HL-60 (cell line): ENCODE results near the gene TOMM70.

ENCODE experiments used
- DNase-seq, 2 experiments: peaks; one replicate each; pipeline ENCODE4 v3.0.0-alpha.2; 2010 to 2020; ENCODE audit warnings: low read depth in 1 of 2, low spot score in 1 of 2
- H3K27ac ChIP-seq: fragments of 250-450 bp; sonication (Bioruptor Pico); replicated peaks from 2 replicates; pipeline ENCODE4 v1.5.1; 2020; ENCODE audit warnings: mild to moderate bottlenecking, moderate library complexity
- H3K27me3 ChIP-seq: fragments of 250-450 bp; sonication (Bioruptor Pico); 2 replicates; pipeline ENCODE4 v1.5.1; 2021; ENCODE audit warnings: mild to moderate bottlenecking, moderate library complexity; ENCODE audit not compliant: insufficient read depth, poor library complexity, severe bottlenecking
- H3K4me3 ChIP-seq: replicated peaks from 2 replicates; pipeline ENCODE4 v1.5.1; 2011; ENCODE audit warnings: mild to moderate bottlenecking, control low read depth, low read length; ENCODE audit not compliant: insufficient read depth
- CTCF ChIP-seq: IDR thresholded peaks from one replicate; pipeline ENCODE4 v1.5.1; 2011; ENCODE audit warnings: low read length, control low read depth, inconsistent platforms; ENCODE audit not compliant: insufficient read depth
- GABPA ChIP-seq: IDR thresholded peaks from 2 replicates; pipeline ENCODE4 v1.6.1; 2012; ENCODE audit warnings: low read depth
- POLR2AphosphoS5 ChIP-seq: IDR thresholded peaks from 2 replicates; pipeline ENCODE4 v1.6.1; 2012; ENCODE audit warnings: low read depth
- SPI1 ChIP-seq: IDR thresholded peaks from 2 replicates; pipeline ENCODE4 v1.6.1; 2012; ENCODE audit warnings: low read depth, mild to moderate bottlenecking, borderline replicate concordance
- TF ChIP-seq, protein P1 (sequence below): IDR thresholded peaks from 2 replicates; pipeline ENCODE4 v1.6.1; 2012; ENCODE audit warnings: low read depth; ENCODE audit not compliant: insufficient replicate concordance

Gene TOMM70

DNA sequence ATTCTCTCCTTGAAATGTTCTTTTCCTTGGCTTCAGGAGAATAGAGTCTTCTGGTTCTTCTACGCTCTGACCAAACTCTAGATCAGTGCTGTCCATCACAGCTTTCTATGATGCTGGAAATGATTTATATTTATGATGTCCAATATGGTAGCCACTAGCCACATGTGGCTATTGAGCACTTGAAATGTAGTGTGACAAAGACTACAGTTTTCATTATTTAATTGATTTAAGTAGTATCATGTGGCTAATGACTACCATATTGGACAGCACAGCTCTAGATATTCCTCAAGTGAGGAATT lies 3.3 kb upstream of the TOMM70 start:
- DNase-seq, result no peak
- TF ChIP-seq SPI1, result no peak
- TF ChIP-seq POLR2AphosphoS5, result no peak
- no peak for TF ChIP-seq CTCF
- TF ChIP-seq, protein P1, sequence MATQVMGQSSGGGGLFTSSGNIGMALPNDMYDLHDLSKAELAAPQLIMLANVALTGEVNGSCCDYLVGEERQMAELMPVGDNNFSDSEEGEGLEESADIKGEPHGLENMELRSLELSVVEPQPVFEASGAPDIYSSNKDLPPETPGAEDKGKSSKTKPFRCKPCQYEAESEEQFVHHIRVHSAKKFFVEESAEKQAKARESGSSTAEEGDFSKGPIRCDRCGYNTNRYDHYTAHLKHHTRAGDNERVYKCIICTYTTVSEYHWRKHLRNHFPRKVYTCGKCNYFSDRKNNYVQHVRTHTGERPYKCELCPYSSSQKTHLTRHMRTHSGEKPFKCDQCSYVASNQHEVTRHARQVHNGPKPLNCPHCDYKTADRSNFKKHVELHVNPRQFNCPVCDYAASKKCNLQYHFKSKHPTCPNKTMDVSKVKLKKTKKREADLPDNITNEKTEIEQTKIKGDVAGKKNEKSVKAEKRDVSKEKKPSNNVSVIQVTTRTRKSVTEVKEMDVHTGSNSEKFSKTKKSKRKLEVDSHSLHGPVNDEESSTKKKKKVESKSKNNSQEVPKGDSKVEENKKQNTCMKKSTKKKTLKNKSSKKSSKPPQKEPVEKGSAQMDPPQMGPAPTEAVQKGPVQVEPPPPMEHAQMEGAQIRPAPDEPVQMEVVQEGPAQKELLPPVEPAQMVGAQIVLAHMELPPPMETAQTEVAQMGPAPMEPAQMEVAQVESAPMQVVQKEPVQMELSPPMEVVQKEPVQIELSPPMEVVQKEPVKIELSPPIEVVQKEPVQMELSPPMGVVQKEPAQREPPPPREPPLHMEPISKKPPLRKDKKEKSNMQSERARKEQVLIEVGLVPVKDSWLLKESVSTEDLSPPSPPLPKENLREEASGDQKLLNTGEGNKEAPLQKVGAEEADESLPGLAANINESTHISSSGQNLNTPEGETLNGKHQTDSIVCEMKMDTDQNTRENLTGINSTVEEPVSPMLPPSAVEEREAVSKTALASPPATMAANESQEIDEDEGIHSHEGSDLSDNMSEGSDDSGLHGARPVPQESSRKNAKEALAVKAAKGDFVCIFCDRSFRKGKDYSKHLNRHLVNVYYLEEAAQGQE, result no peak
- TF ChIP-seq GABPA, result no peak
- H3K27ac ChIP-seq, result no peak overlapping the region
- H3K4me3 ChIP-seq, result no peak overlapping the region
- no peaks in the 10 kb centered on the region for H3K27me3 ChIP-seq

DNA sequence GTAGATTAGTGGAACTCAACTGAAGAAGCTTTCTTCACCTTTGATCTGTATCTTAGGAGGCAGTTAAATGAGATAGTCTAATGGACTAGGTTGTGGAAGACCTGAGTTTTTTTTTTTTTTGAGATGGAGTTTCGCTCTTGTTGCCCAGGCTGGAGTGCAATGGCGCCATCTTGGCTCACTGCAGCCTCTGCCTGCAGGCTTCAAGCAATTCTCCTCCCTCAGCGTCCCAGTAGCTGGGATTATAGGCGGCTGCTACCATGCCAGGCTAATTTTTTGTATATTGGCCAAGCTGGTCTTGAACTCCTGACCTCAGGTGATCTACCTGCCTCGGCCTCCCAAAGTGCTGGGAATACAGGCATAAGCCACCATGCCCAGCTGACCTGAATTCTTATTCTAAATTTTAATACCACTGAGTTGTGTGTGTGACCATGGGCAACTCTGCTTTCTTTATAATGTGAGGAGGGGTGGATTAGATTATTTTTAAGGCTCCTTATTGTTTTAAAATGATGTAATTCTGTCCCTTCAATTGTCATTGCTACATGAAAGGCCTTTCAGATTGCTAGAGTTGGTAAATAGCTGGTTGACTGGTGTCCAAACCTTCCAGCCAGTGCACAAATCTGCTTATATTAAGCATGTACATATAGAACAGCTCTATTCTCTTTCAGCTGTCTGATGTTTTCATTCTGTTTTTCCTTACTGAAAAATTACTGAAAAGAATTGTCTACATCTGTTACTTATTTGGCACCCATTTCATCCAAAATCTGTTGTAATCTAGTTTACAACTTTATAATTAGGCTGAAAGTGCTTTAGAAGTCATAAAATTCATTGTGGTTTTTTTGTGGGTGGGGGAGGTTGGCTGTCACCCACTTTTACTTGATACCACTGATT lies 2.7 kb upstream of the TOMM70 start:
- peak in 1 of 2 experiments; percentile 39 for DNase-seq
- TF ChIP-seq SPI1 (no peak), CTCF (no peak), GABPA (no peak), POLR2AphosphoS5 (no peak)
- TF ChIP-seq, protein P1, result no peak
- peak overlapping the region; percentile 91 for H3K4me3 ChIP-seq
- H3K27me3 ChIP-seq, result no peaks in the 10 kb centered on the region
- H3K27ac ChIP-seq, result peak overlapping the region; percentile 93

- H3K27me3 ChIP-seq, result no peaks in the 10 kb centered on the region
- DNase-seq, result no peak
- peak overlapping the region; percentile 93 for H3K27ac ChIP-seq
- peak overlapping the region; percentile 91 for H3K4me3 ChIP-seq
- no peak for TF ChIP-seq POLR2AphosphoS5
- no peak for TF ChIP-seq CTCF
- TF ChIP-seq, protein P1, result no peak
- TF ChIP-seq GABPA, result no peak
- TF ChIP-seq SPI1, result no peak
Observed at GRCh38 chr3:100402891-100403290, 2.0 kb upstream of the TOMM70 start.
